H1 (cell line): ENCODE data around the gene CACNA1C. TPM values are rescaled to one million over a fixed set of nuclear protein-coding genes. Genes with fewer than 3 reads are reported as not detected.

Source experiments
- CTCF ChIA-PET: fragments of 300-600 bp; sonication (Branson Sonifier 250); formaldehyde crosslinking; loops from one replicate; lab custom pipeline; 2021; ENCODE audit not compliant: partially characterized antibody; lab: Charles Lee
- POLR2A ChIA-PET: fragments of 300-600 bp; sonication (Branson Sonifier 250); formaldehyde crosslinking; loops from one replicate; lab custom pipeline; 2021; ENCODE audit warnings: inconsistent platforms; ENCODE audit not compliant: partially characterized antibody; lab: Charles Lee
- DNase-seq, 2 experiments: peaks; one replicate each; pipeline versions ENCODE4 v3.0.0 to v3.0.0-alpha.2; 2010 to 2022; ENCODE audit warnings: low spot score in 2 of 2, low read depth in 1 of 2, mixed read lengths in 1 of 2
- FAIRE-seq: peaks from 2 replicates; lab custom pipeline; 2011; peaks lifted over from hg19 to GRCh38; lab: Jason Lieb, UNC
- H2AFZ ChIP-seq: 2 replicates; pipeline ENCODE4 v1.8.1; 2012; ENCODE audit warnings: low read length, inconsistent platforms
- H2AK5ac ChIP-seq: 2 replicates; pipeline ENCODE4 v1.6.1; 2013; ENCODE audit warnings: low read depth, low read length
- H2BK120ac ChIP-seq: replicated peaks from 2 replicates; pipeline ENCODE3; 2013; ENCODE audit warnings: low read depth, low read length, inconsistent platforms
- H2BK12ac ChIP-seq: 2 replicates; pipeline ENCODE4 v1.6.1; 2013; ENCODE audit warnings: low read depth, low read length
- H2BK15ac ChIP-seq: 2 replicates; pipeline ENCODE4 v1.6.1; 2013; ENCODE audit warnings: low read length
- H2BK20ac ChIP-seq: 2 replicates; pipeline ENCODE4 v1.6.1; 2013; ENCODE audit warnings: low read length
- H2BK5ac ChIP-seq: 2 replicates; pipeline ENCODE4 v1.6.1; 2013; ENCODE audit warnings: low read depth, low read length
- H3K14ac ChIP-seq: 2 replicates; pipeline ENCODE4 v1.6.1; 2013; ENCODE audit warnings: inconsistent platforms; ENCODE audit not compliant: insufficient read length
- H3K18ac ChIP-seq: 2 replicates; pipeline ENCODE4 v1.6.1; 2013; ENCODE audit warnings: low read length; ENCODE audit errors: extremely low read depth
- H3K23ac ChIP-seq: 2 replicates; pipeline ENCODE4 v1.6.1; 2013; ENCODE audit warnings: inconsistent platforms; ENCODE audit not compliant: insufficient read length
- H3K23me2 ChIP-seq: 2 replicates; pipeline ENCODE4 v1.6.1; 2013; ENCODE audit warnings: low read depth, low read length
- H3K27ac ChIP-seq: 2 replicates; pipeline ENCODE4 v1.6.1; 2011; ENCODE audit warnings: low read depth, low read length, inconsistent platforms
- H3K27me3 ChIP-seq, 4 experiments: replicated peaks in 1 of 4; 1 replicate in 1 of 4; 2 replicates in 3 of 4; pipeline versions ENCODE4 v1.6.1 to v1.8.1; 2011 to 2013; ENCODE audit warnings: low read length in 3 of 4, mild to moderate bottlenecking in 3 of 4, inconsistent platforms in 2 of 4, mixed read lengths in 2 of 4, moderate library complexity in 1 of 4; ENCODE audit not compliant: control insufficient read depth in 3 of 4, insufficient read depth in 3 of 4; ENCODE audit errors: extremely low read depth in 1 of 4
- H3K36me3 ChIP-seq, 4 experiments: 2 replicates each; pipeline versions ENCODE4 v1.6.1 to v1.8.1; 2011 to 2013; ENCODE audit warnings: mild to moderate bottlenecking in 4 of 4, low read length in 3 of 4, moderate library complexity in 2 of 4, control low read depth in 1 of 4, inconsistent platforms in 1 of 4; ENCODE audit not compliant: insufficient read depth in 4 of 4, control insufficient read depth in 2 of 4
- H3K4ac ChIP-seq: replicated peaks from 2 replicates; pipeline ENCODE3; 2013; ENCODE audit warnings: low read length, low read depth, mixed read lengths, inconsistent platforms; ENCODE audit not compliant: insufficient read length
- H3K4me1 ChIP-seq, 4 experiments: replicated peaks in 1 of 4; 1 replicate in 1 of 4; 2 replicates in 3 of 4; pipeline versions ENCODE4 v1.6.1 to v1.8.1; 2011 to 2013; ENCODE audit warnings: low read length in 3 of 4, inconsistent platforms in 2 of 4, mixed read lengths in 1 of 4; ENCODE audit not compliant: insufficient read depth in 4 of 4, control insufficient read depth in 3 of 4
- H3K4me2 ChIP-seq, 2 experiments: 2 replicates each; pipeline versions ENCODE4 v1.6.1 to v1.8.1; 2011 to 2013; ENCODE audit warnings: low read depth in 2 of 2, low read length in 2 of 2, control low read depth in 1 of 2, inconsistent platforms in 1 of 2, mild to moderate bottlenecking in 1 of 2; ENCODE audit not compliant: insufficient read depth in 1 of 2
- H3K4me3 ChIP-seq, 4 experiments: fragments of 200-600, 300-600 bp in 1 of 4; sonication (generic), shearing (Covaris generic), sonication (Bioruptor Twin) in 1 of 4; 2 replicates each; pipeline versions ENCODE4 v1.5.1 to v1.8.1; 2011 to 2016; ENCODE audit warnings: low read length in 4 of 4, low read depth in 3 of 4, control low read depth in 2 of 4, inconsistent platforms in 2 of 4, mild to moderate bottlenecking in 2 of 4, mixed read lengths in 1 of 4, moderate library complexity in 1 of 4; ENCODE audit not compliant: insufficient read depth in 2 of 4; ENCODE audit errors: extremely low read depth in 1 of 4
- H3K56ac ChIP-seq: replicated peaks from 2 replicates; pipeline ENCODE3; 2013; ENCODE audit warnings: low read depth, mild to moderate bottlenecking, mixed read lengths, low read length, inconsistent platforms; ENCODE audit not compliant: insufficient read length
- H3K79me1 ChIP-seq: 2 replicates; pipeline ENCODE4 v1.6.1; 2013; ENCODE audit warnings: low read depth, low read length, control low read depth
- H3K79me2 ChIP-seq, 2 experiments: 2 replicates each; pipeline versions ENCODE4 v1.6.1 to v1.8.1; 2012 to 2013; ENCODE audit warnings: low read length in 2 of 2, mild to moderate bottlenecking in 2 of 2, inconsistent platforms in 1 of 2; ENCODE audit not compliant: insufficient read depth in 2 of 2, control insufficient read depth in 1 of 2
- H3K9ac ChIP-seq, 4 experiments: replicated peaks in 1 of 4; 1 replicate in 1 of 4; 2 replicates in 3 of 4; pipeline versions ENCODE4 v1.6.1 to v1.8.1; 2011 to 2013; ENCODE audit warnings: low read depth in 3 of 4, low read length in 3 of 4, control low read depth in 2 of 4, mild to moderate bottlenecking in 2 of 4, moderate library complexity in 2 of 4, inconsistent platforms in 1 of 4; ENCODE audit errors: extremely low read depth in 1 of 4
- H3K9me3 ChIP-seq, 2 experiments: 2 replicates each; pipeline versions ENCODE4 v1.6.1 to v1.8.1; 2012 to 2013; ENCODE audit warnings: mild to moderate bottlenecking in 2 of 2, moderate library complexity in 2 of 2, control low read depth in 1 of 2, inconsistent platforms in 1 of 2, low read depth in 1 of 2, low read length in 1 of 2, mixed read lengths in 1 of 2; ENCODE audit not compliant: insufficient read depth in 2 of 2
- H4K20me1 ChIP-seq, 2 experiments: replicated peaks in 1 of 2; 2 replicates each; pipeline versions ENCODE3 to v1.8.1; 2011 to 2013; ENCODE audit warnings: inconsistent platforms in 2 of 2, low read length in 2 of 2, mild to moderate bottlenecking in 1 of 2; ENCODE audit not compliant: insufficient read depth in 2 of 2, control insufficient read depth in 1 of 2
- H4K5ac ChIP-seq: 2 replicates; pipeline ENCODE4 v1.6.1; 2013; ENCODE audit warnings: low read length, low read depth, mixed read lengths, inconsistent platforms; ENCODE audit not compliant: insufficient read length
- H4K8ac ChIP-seq: 2 replicates; pipeline ENCODE4 v1.8.0; 2013; ENCODE audit warnings: mild to moderate bottlenecking, moderate library complexity, low read length, inconsistent platforms; ENCODE audit not compliant: insufficient read depth; ENCODE audit errors: extremely low read depth
- H4K91ac ChIP-seq: replicated peaks from 2 replicates; pipeline ENCODE3; 2013; ENCODE audit warnings: low read length, mixed read lengths, inconsistent platforms; ENCODE audit not compliant: insufficient read length
- CBX5 ChIP-seq: fragments of 300-800, 300-1000 bp; sonication (generic); IDR thresholded peaks from 2 replicates; pipeline ENCODE4 v1.7.1; 2016; ENCODE audit warnings: antibody characterized with exemption, low read length, low read depth
- SP1 ChIP-seq: IDR thresholded peaks from 2 replicates; pipeline ENCODE4 v1.6.1; 2011; ENCODE audit warnings: low read depth, low read length
- WGBS, 2 experiments: shearing (Covaris generic) in 1 of 2; methylation state at CpG; one replicate each; pipeline versions ENCODE4 v1.1.6 to v1.1.7; 2013 to 2015; ENCODE audit warnings: low lambda C conversion rate in 2 of 2, mixed read lengths in 2 of 2, inconsistent platforms in 1 of 2, low coverage in 1 of 2, missing lambda C conversion rate in 1 of 2; ENCODE audit not compliant: insufficient replicate concordance in 2 of 2, insufficient coverage in 1 of 2, insufficient read length in 1 of 2; ENCODE audit errors: extremely low coverage in 1 of 2, missing lambda C conversion rate in 1 of 2; 5-methylcytosine and 5-hydroxymethylcytosine counted together
- polyA plus RNA-seq, 7 experiments: library from polyadenylated mRNA; depleted of rRNA in 3 of 7; stranded (reverse) in 5 of 7; unstranded in 2 of 7; fragments of >200 nt in 5 of 7; fragments of 200-250 nt in 2 of 7; gene quantifications; 1 replicate in 5 of 7; 2 replicates in 1 of 7; 4 replicates in 1 of 7; pipeline versions ENCODE4 v1.2.1 to v1.2.3, GENCODE V29; 2011 to 2013; ENCODE audit warnings: missing spikeins in 2 of 7, mixed read lengths in 2 of 7
- total RNA-seq: library from RNA; stranded (reverse); fragmentation: NEBNext Ultra II Directional; extraction: Animal tissue kit (Norgen Biotek cat#: 25700); gene quantifications from 2 replicates; pipeline ENCODE4 v1.2.1, GENCODE V29; 2021

The CACNA1C gene
- total and polyA plus RNA-seq, 2 of the 8 experiments (the other 6 are each of a cell fraction or from before 2014, with no cell fraction given): 1.3 TPM

DNA sequence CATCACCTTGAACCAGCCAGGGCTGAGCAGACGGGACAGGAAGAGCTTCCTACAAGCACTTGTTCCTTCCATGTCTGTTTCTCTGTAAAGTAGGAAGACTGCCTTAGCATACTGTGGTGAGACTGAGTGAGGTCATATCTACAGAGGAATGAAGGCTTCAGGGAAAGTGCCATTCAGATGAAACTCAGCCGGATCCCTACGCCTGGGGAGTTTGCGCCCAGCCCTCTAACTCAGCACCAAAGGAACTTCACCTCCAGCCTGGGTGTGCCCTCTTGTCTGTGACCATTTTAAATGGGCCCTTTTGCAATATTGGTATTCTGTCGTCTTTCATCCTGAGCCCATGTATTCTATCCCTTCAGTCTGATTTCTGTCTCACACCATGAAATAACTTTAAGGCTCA is 566.3 kb downstream of the CACNA1C start:
- no peak for FAIRE-seq
- POLR2A ChIA-PET: interaction anchor here (1.2 kb wide), 1 partner anchor 11 kb away, joined by 3 read pairs; no protein-coding TSS in a partner anchor
- Histone ChIP-seq H4K8ac (no peak overlapping the region), H4K20me1 (no peaks in the 10 kb centered on the region), H2BK120ac (no peak overlapping the region), H4K5ac (no peak overlapping the region), H2AK5ac (no peak overlapping the region), H3K4ac (no peak overlapping the region), H3K27ac (no peak overlapping the region), H3K79me1 (no peaks in the 10 kb centered on the region), H3K23ac (no peak overlapping the region), H3K23me2 (no peaks in the 10 kb centered on the region), H3K36me3 (no peaks in the 10 kb centered on the region; a peak in 1 of 8 replicates), H3K18ac (no peak overlapping the region), H3K9ac (no peak overlapping the region), H3K4me1 (no peaks in the 10 kb centered on the region), H3K4me2 (no peak overlapping the region), H3K14ac (no peak overlapping the region), H2BK20ac (no peak overlapping the region), H3K27me3 (no peaks in the 10 kb centered on the region; a peak in 1 of 7 replicates), H3K79me2 (no peaks in the 10 kb centered on the region), H2AFZ (no peak overlapping the region), H2BK12ac (no peak overlapping the region), H3K9me3 (no peaks in the 10 kb centered on the region), H2BK15ac (no peak overlapping the region), H3K4me3 (no peak overlapping the region), H2BK5ac (no peak overlapping the region), H4K91ac (no peak overlapping the region), H3K56ac (no peak overlapping the region)
- WGBS, 2 experiments: 92% methylated on average over 5 of the region's 5 CpGs; no CpG with 5 or more reads in 1 of the 2 experiments
- CTCF ChIA-PET: interaction anchor here (0.6 to 1.7 kb wide), 2 partner anchors 259 to 314 kb away, joined by 3 to 5 read pairs; no protein-coding TSS in a partner anchor
- no peak for DNase-seq
- TF ChIP-seq CBX5 (no peak), SP1 (no peak)
